ENCODE data around the gene PFDN6. TPM values are rescaled to one million over a fixed set of nuclear protein-coding genes. Genes with fewer than 3 reads are reported as not detected.

The PFDN6 gene
- total and polyA plus RNA-seq, 2 of the 13 experiments (the other 11 are each of a cell fraction or from before 2014, with no cell fraction given): 75.5 to 87.0 TPM

- TF ChIP-seq HOXD1 (CRISPR knock-in tag; IDR thresholded peaks at IDR 0.05) (no peak; the same call in 1 of the 2 replicates), FIP1L1 (IDR thresholded peaks at IDR 0.05; ENCODE audit: borderline replicate concordance, insufficient read depth, low read depth, low read length) (peak; percentile 99), GRHL1 (CRISPR knock-in tag; conservative IDR thresholded peaks at IDR 0.05) (no peak), TARDBP (CRISPR knock-in tag; IDR thresholded peaks at IDR 0.05) (0 out of 2 replicates have a peak, but pooled peaks have one; percentile 18), ZNF792 (CRISPR knock-in tag; IDR thresholded peaks at IDR 0.05) (peak; percentile 95), MAZ (IDR thresholded peaks at IDR 0.05; ENCODE audit: borderline replicate concordance, low read depth, low read length) (peak; percentile 90), MAZ (CRISPR knock-in tag; IDR thresholded peaks at IDR 0.05; ENCODE audit: low read depth) (peak; percentile 84), RXRB (CRISPR knock-in tag; IDR thresholded peaks at IDR 0.05; ENCODE audit: borderline replicate concordance) (peak; percentile 54; the same call in 1 of the 2 replicates), ZNF670 (CRISPR knock-in tag; IDR thresholded peaks at IDR 0.05; ENCODE audit: borderline replicate concordance) (peak; percentile 87; the same call in 1 of the 2 replicates), ZNF678 (CRISPR knock-in tag; IDR thresholded peaks at IDR 0.05) (no peak), GZF1 (CRISPR knock-in tag; IDR thresholded peaks at IDR 0.05) (no peak; the same call in 1 of the 2 replicates), SP5 (CRISPR knock-in tag; IDR thresholded peaks at IDR 0.05; ENCODE audit: borderline replicate concordance, low read depth) (peak; percentile 93), ZNF30 (CRISPR knock-in tag; IDR thresholded peaks at IDR 0.05) (no peak), RFX1 (IDR thresholded peaks at IDR 0.05) (no peak), FOXO4 (CRISPR knock-in tag; conservative IDR thresholded peaks at IDR 0.05) (no peak), CBX1 (IDR thresholded peaks at IDR 0.05; ENCODE audit: low read depth) (no peak), ZNF451 (CRISPR knock-in tag; IDR thresholded peaks at IDR 0.05) (peak; percentile 40; the same call in 1 of the 2 replicates), ZNF574 (CRISPR knock-in tag; IDR thresholded peaks at IDR 0.05) (peak; percentile 91), ZNF740 (CRISPR knock-in tag; IDR thresholded peaks at IDR 0.05) (no peak; the same call in 1 of the 2 replicates), ZNF331 (CRISPR knock-in tag; IDR thresholded peaks at IDR 0.05) (0 out of 2 replicates have a peak, but pooled peaks have one; percentile 27), RXRA (CRISPR knock-in tag; IDR thresholded peaks at IDR 0.05) (peak; percentile 50), U2AF1 (optimal IDR thresholded peaks at IDR 0.05; ENCODE audit: low read depth, low read length) (peak; percentile 98), MED1 (CRISPR knock-in tag; IDR thresholded peaks at IDR 0.05) (peak; percentile 78)
Observed at GRCh38 chr6:33299237-33299944, 10.0 kb downstream of the PFDN6 start (continued).
